ENCODE results near the gene RGS3. TPM values are rescaled to one million over a fixed set of nuclear protein-coding genes. Genes with fewer than 3 reads are reported as not detected.

The RGS3 gene
- total and polyA plus RNA-seq, 2 of the 13 experiments (the other 11 are each of a cell fraction or from before 2014, with no cell fraction given) = 17.1 to 28.8 TPM

DNA sequence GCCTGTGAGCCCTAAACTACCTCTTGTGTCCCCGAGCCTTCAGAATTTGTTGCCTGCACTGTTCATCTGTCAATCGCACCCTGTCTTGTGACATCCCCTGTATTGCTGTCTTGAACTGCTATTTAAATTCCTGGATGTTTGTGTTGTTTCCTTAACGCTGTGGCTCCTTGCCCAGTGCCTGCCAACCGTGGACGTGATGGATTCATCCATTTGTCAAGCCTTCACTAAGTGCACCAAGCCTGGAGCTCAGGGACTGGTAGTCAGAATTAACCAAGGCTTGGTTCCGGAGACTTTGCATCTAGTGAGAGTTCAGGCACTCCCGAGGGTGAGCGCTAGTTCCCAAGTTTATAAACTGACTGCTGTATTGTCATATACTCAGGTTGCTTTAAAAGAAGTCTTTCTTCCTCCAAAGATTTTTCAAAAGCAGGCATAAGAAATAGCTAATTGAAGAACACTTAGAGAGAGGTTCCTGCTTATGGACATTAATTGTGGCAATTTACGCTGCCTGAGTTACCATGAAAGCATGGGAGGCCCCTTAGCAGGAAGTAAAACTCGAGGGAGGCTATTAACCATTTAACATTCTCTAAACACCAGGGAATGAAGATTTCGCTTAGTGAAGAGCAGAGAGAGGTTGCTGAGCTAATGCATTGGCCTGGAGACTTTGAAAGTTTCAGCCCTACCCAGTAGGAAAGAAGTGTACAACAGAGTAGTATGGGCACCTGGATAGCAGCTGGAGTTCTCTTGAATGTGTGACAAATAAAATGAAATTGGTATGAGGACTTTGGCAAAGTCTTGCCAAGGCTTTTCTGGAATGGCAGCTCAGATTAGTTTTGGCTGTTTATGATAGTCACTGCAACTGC lies 29.0 kb downstream of the RGS3 start:
- DNase-seq (ENCODE audit: low spot score) (no peak), ATAC-seq (no peak), FAIRE-seq (no peak)
- H3K4me3 ChIP-seq (replicated peaks in 1 of 3; ENCODE audit: insufficient read depth in 1 of 3, low read depth in 2 of 3, low read length in 3 of 3) = no peak overlapping the region
- H3K9me3 ChIP-seq (ENCODE audit: low read length) = no peaks in the 10 kb centered on the region
- H3K4me1 ChIP-seq (ENCODE audit: insufficient read depth, low read length) = no peaks in the 10 kb centered on the region
- TF ChIP-seq, protein P1, sequence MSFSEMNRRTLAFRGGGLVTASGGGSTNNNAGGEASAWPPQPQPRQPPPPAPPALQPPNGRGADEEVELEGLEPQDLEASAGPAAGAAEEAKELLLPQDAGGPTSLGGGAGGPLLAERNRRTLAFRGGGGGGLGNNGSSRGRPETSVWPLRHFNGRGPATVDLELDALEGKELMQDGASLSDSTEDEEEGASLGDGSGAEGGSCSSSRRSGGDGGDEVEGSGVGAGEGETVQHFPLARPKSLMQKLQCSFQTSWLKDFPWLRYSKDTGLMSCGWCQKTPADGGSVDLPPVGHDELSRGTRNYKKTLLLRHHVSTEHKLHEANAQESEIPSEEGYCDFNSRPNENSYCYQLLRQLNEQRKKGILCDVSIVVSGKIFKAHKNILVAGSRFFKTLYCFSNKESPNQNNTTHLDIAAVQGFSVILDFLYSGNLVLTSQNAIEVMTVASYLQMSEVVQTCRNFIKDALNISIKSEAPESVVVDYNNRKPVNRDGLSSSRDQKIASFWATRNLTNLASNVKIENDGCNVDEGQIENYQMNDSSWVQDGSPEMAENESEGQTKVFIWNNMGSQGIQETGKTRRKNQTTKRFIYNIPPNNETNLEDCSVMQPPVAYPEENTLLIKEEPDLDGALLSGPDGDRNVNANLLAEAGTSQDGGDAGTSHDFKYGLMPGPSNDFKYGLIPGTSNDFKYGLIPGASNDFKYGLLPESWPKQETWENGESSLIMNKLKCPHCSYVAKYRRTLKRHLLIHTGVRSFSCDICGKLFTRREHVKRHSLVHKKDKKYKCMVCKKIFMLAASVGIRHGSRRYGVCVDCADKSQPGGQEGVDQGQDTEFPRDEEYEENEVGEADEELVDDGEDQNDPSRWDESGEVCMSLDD (CRISPR knock-in tag; IDR thresholded peaks at IDR 0.05; ENCODE audit: borderline replicate concordance) = no peak
- TF ChIP-seq DPF2 (CRISPR knock-in tag; IDR thresholded peaks at IDR 0.05; ENCODE audit: borderline replicate concordance, low read depth) (no peak), SMAD9 (CRISPR knock-in tag; IDR thresholded peaks at IDR 0.05) (no peak), TEAD3 (CRISPR knock-in tag; optimal IDR thresholded peaks at IDR 0.05; ENCODE audit: borderline replicate concordance) (no peak), FOXA3 (CRISPR knock-in tag; IDR thresholded peaks at IDR 0.05) (no peak), ZFP36 (IDR thresholded peaks at IDR 0.05; ENCODE audit: borderline replicate concordance, low read depth, low read length, partially characterized antibody) (no peak), HES4 (CRISPR knock-in tag; IDR thresholded peaks at IDR 0.05; ENCODE audit: borderline replicate concordance) (no peak), ZNF264 (CRISPR knock-in tag; IDR thresholded peaks at IDR 0.05) (no peak), ZZZ3 (CRISPR knock-in tag; IDR thresholded peaks at IDR 0.05; ENCODE audit: borderline replicate concordance) (no peak), ZNF263 (CRISPR knock-in tag; IDR thresholded peaks at IDR 0.05) (no peak)
- TF ChIP-seq, protein P2, sequence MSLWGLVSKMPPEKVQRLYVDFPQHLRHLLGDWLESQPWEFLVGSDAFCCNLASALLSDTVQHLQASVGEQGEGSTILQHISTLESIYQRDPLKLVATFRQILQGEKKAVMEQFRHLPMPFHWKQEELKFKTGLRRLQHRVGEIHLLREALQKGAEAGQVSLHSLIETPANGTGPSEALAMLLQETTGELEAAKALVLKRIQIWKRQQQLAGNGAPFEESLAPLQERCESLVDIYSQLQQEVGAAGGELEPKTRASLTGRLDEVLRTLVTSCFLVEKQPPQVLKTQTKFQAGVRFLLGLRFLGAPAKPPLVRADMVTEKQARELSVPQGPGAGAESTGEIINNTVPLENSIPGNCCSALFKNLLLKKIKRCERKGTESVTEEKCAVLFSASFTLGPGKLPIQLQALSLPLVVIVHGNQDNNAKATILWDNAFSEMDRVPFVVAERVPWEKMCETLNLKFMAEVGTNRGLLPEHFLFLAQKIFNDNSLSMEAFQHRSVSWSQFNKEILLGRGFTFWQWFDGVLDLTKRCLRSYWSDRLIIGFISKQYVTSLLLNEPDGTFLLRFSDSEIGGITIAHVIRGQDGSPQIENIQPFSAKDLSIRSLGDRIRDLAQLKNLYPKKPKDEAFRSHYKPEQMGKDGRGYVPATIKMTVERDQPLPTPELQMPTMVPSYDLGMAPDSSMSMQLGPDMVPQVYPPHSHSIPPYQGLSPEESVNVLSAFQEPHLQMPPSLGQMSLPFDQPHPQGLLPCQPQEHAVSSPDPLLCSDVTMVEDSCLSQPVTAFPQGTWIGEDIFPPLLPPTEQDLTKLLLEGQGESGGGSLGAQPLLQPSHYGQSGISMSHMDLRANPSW (CRISPR knock-in tag; IDR thresholded peaks at IDR 0.05; ENCODE audit: borderline replicate concordance) = no peak
- TF ChIP-seq, protein P3, sequence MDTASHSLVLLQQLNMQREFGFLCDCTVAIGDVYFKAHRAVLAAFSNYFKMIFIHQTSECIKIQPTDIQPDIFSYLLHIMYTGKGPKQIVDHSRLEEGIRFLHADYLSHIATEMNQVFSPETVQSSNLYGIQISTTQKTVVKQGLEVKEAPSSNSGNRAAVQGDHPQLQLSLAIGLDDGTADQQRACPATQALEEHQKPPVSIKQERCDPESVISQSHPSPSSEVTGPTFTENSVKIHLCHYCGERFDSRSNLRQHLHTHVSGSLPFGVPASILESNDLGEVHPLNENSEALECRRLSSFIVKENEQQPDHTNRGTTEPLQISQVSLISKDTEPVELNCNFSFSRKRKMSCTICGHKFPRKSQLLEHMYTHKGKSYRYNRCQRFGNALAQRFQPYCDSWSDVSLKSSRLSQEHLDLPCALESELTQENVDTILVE (CRISPR knock-in tag; IDR thresholded peaks at IDR 0.05) = no peak
- no peaks in the 10 kb centered on the region for H3K79me2 ChIP-seq (ENCODE audit: insufficient read depth, low read length)
- H3K9ac ChIP-seq (ENCODE audit: insufficient read depth, low read depth, low read length) = no peak overlapping the region
- WGBS (ENCODE audit: low lambda C conversion rate) = 93% methylated on average over 11 of the region's 11 CpGs
- no peak overlapping the region for H2AFZ ChIP-seq (ENCODE audit: low read length)
- H3K27ac ChIP-seq (ENCODE audit: extremely low read length, insufficient read depth, low read length) = no peak overlapping the region
- intact Hi-C loops (cut with micrococcal nuclease; ENCODE audit: unreplicated experiment) (no loop called here), in situ Hi-C loops (cut with HindIII; ENCODE audit: extremely low pct_ligation_motif_present, low pct_unique_long_range_greater_than_20kb) (no loop called here)
- H3K27me3 ChIP-seq (ENCODE audit: control insufficient read depth in 1 of 2, insufficient read depth in 2 of 2, low read length in 2 of 2) = no peaks in the 10 kb centered on the region
- no peak overlapping the region for H3K4me2 ChIP-seq (ENCODE audit: low read depth, low read length)
- peaks cover 2 to 16% of the 10 kb centered on the region in 2 experiments for H3K36me3 ChIP-seq (replicated peaks in 1 of 2; ENCODE audit: control insufficient read depth in 1 of 2, insufficient read depth in 2 of 2, low read length in 2 of 2)
- BruUV-seq (replicated peaks) = no TSS peak
- POLR2A ChIA-PET = interaction anchor here (3.5 kb wide), 1 partner anchor 12 kb away, joined by 15 read pairs; no protein-coding TSS in a partner anchor
- H4K20me1 ChIP-seq (ENCODE audit: insufficient read depth, low read length) = no peaks in the 10 kb centered on the region
- CTCF ChIA-PET (ENCODE audit: low intra/inter-chr PET ratio, low total read pairs) = no interaction called here
